ENCODE results near the gene SPATA6L. TPM values are rescaled to one million over a fixed set of nuclear protein-coding genes. Genes with fewer than 3 reads are reported as not detected.
A peak's percentile ranks its signal among the peaks of the same experiment; 100 is the strongest.

The SPATA6L gene
- total RNA-seq, 1 experiment from 2014 or later, result 1.8 TPM

GRCh38 chr9:4670591-4670990 is 4.3 kb upstream of the SPATA6L start:
- Mint-ChIP-seq H3K4me3 (no peak overlapping the region), H3K27ac (peak overlapping the region; percentile 92), H3K27me3 (ENCODE audit: low read depth) (no peaks in the 10 kb centered on the region; the same call in 1 of the 2 replicates), H3K36me3 (no peaks in the 10 kb centered on the region), H3K4me1 (peaks cover 31% of the 10 kb centered on the region), H3K9me3 (no peaks in the 10 kb centered on the region)
- POLR2A ChIA-PET, result no interaction called here
- CTCF ChIA-PET, result no interaction called here
- DNase-seq (ENCODE audit: low spot score) (no peak), ATAC-seq (peak; percentile 68)
- TF ChIP-seq EMX1 (CRISPR knock-in tag; IDR thresholded peaks at IDR 0.05) (no peak), SOX15 (CRISPR knock-in tag; IDR thresholded peaks at IDR 0.05) (no peak), E2F5 (CRISPR knock-in tag; IDR thresholded peaks at IDR 0.05) (no peak), CREM (CRISPR knock-in tag; IDR thresholded peaks at IDR 0.05) (no peak), E2F4 (CRISPR knock-in tag; IDR thresholded peaks at IDR 0.05; ENCODE audit: borderline replicate concordance, low read depth) (no peak), ZNF232 (CRISPR knock-in tag; IDR thresholded peaks at IDR 0.05) (no peak)

GRCh38 chr9:4669890-4670289 is 3.6 kb upstream of the SPATA6L start:
- Mint-ChIP-seq H3K27me3 (ENCODE audit: low read depth) (no peaks in the 10 kb centered on the region; the same call in 1 of the 2 replicates), H3K36me3 (no peaks in the 10 kb centered on the region), H3K27ac (no peak overlapping the region), H3K4me3 (no peak overlapping the region), H3K4me1 (peaks cover 38% of the 10 kb centered on the region), H3K9me3 (no peaks in the 10 kb centered on the region)
- ChIA-PET CTCF (no interaction called here), POLR2A (no interaction called here)
- ATAC-seq (no peak), DNase-seq (ENCODE audit: low spot score) (no peak)
- no peak for TF ChIP-seq MAX (CRISPR knock-in tag; IDR thresholded peaks at IDR 0.05)
- no peak for TF ChIP-seq ZBTB43 (CRISPR knock-in tag; IDR thresholded peaks at IDR 0.05)
- TF ChIP-seq CTCF (IDR thresholded peaks at IDR 0.05), result no peak
- no peak for TF ChIP-seq SP1 (CRISPR knock-in tag; conservative IDR thresholded peaks at IDR 0.05)
- no peak for TF ChIP-seq SMAD3 (CRISPR knock-in tag; IDR thresholded peaks at IDR 0.05; ENCODE audit: borderline replicate concordance)
- TF ChIP-seq NFATC4 (CRISPR knock-in tag; IDR thresholded peaks at IDR 0.05), result no peak
- TF ChIP-seq JUN (CRISPR knock-in tag; IDR thresholded peaks at IDR 0.05), result no peak
- no peak for TF ChIP-seq ETV6 (CRISPR knock-in tag; IDR thresholded peaks at IDR 0.05)
- no peak for TF ChIP-seq NFE2L1 (CRISPR knock-in tag; IDR thresholded peaks at IDR 0.05)
- no peak for TF ChIP-seq RELA (CRISPR knock-in tag; IDR thresholded peaks at IDR 0.05; ENCODE audit: borderline replicate concordance)
- no peak for TF ChIP-seq PREB (CRISPR knock-in tag; IDR thresholded peaks at IDR 0.05; ENCODE audit: borderline replicate concordance)
- TF ChIP-seq ARID4B (CRISPR knock-in tag; IDR thresholded peaks at IDR 0.05; ENCODE audit: borderline replicate concordance), result no peak
- no peak for TF ChIP-seq FOXP1 (CRISPR knock-in tag; IDR thresholded peaks at IDR 0.05; ENCODE audit: borderline replicate concordance)
- no peak for TF ChIP-seq OVOL2 (CRISPR knock-in tag; IDR thresholded peaks at IDR 0.05; ENCODE audit: borderline replicate concordance)
- no peak for TF ChIP-seq RORB (CRISPR knock-in tag; IDR thresholded peaks at IDR 0.05)
- TF ChIP-seq TEAD4 (CRISPR knock-in tag; IDR thresholded peaks at IDR 0.05), result no peak
- no peak for TF ChIP-seq ATF1 (CRISPR knock-in tag; IDR thresholded peaks at IDR 0.05)
- TF ChIP-seq HMGXB4 (CRISPR knock-in tag; IDR thresholded peaks at IDR 0.05), result no peak

All from WTC11 (cell line).